ENCODE measurements around the gene FAM120B. TPM values are rescaled to one million over a fixed set of nuclear protein-coding genes. Genes with fewer than 3 reads are reported as not detected.

FAM120B gene
- total RNA-seq, 1 experiment from 2014 or later, result 25.2 TPM

GRCh38 chr6:170381562-170381961, 75.0 kb downstream of the FAM120B start:
- H3K4me2 ChIP-seq (ENCODE audit: low read length), result no peak overlapping the region
- ChIA-PET POLR2A (no interaction called here), CTCF (no interaction called here), RAD21 (ENCODE audit: low non-redundant PET in 1 of 2, low total read pairs in 2 of 2, uncharacterized antibody in 2 of 2, unreplicated experiment in 2 of 2) (no interaction called here)
- TF ChIP-seq FOSL1 (IDR thresholded peaks at IDR 0.05; ENCODE audit: low read depth) (no peak), ZNF274 (IDR thresholded peaks at IDR 0.05; ENCODE audit: low read depth, low read length) (no peak), MAX (IDR thresholded peaks at IDR 0.05) (no peak), RAD21 (IDR thresholded peaks at IDR 0.05; ENCODE audit: low read depth) (no peak), EZH2 (IDR thresholded peaks at IDR 0.05) (no peak), JUND (IDR thresholded peaks at IDR 0.05) (no peak), CBX3 (IDR thresholded peaks at IDR 0.05; ENCODE audit: low read depth) (no peak), CEBPB (IDR thresholded peaks at IDR 0.05; ENCODE audit: low read depth) (no peak), EZH2phosphoT487 (IDR thresholded peaks at IDR 0.05; ENCODE audit: borderline replicate concordance) (no peak), SRF (IDR thresholded peaks at IDR 0.05; ENCODE audit: low read depth) (no peak), EGR1 (IDR thresholded peaks at IDR 0.05; ENCODE audit: low read depth) (no peak), POLR2AphosphoS5 (IDR thresholded peaks at IDR 0.05; ENCODE audit: low read depth, low read length) (no peak)
- H2AFZ ChIP-seq (ENCODE audit: low read depth, low read length, poor library complexity, severe bottlenecking), result no peak overlapping the region
- DNase-seq (ENCODE audit: low read depth, low spot score) (no peak), ATAC-seq (no peak)
- no peaks in the 10 kb centered on the region for H3K27me3 ChIP-seq (ENCODE audit: insufficient read depth, low read length)
- no peaks in the 10 kb centered on the region for H3K9me2 ChIP-seq (ENCODE audit: insufficient read depth)
- no peaks in the 10 kb centered on the region for H3K9me3 ChIP-seq (ENCODE audit: control insufficient read depth in 1 of 2, insufficient read depth in 1 of 2, low read depth in 1 of 2, low read length in 2 of 2)
- no peaks in the 10 kb centered on the region for H3K4me1 ChIP-seq (ENCODE audit: control insufficient read depth in 1 of 2, insufficient read depth in 2 of 2, low read length in 2 of 2)
- no peak overlapping the region for H3K4me3 ChIP-seq (replicated peaks in 1 of 2; ENCODE audit: low read depth in 1 of 2, low read length in 2 of 2)
- H3K79me2 ChIP-seq (ENCODE audit: insufficient read depth, low read length), result no peaks in the 10 kb centered on the region
- H3K9ac ChIP-seq (ENCODE audit: low read length), result no peak overlapping the region
- H3K27ac ChIP-seq (ENCODE audit: low read depth, low read length), result no peak overlapping the region
- BruUV-seq (replicated peaks), result no TSS peak
- no peaks in the 10 kb centered on the region for H3K36me3 ChIP-seq (ENCODE audit: control insufficient read depth in 1 of 2, insufficient read depth in 2 of 2, low read length in 2 of 2)
- H4K20me1 ChIP-seq (ENCODE audit: insufficient read depth), result 0 out of 2 replicates have a peak, but pooled peaks cover 4% of the 10 kb centered on the region
- intact Hi-C loops (cut with micrococcal nuclease), result no loop called here

GRCh38 chr6:170383466-170384035, 77.0 kb downstream of the FAM120B start:
- Histone ChIP-seq H3K9ac (ENCODE audit: low read length) (no peak overlapping the region), H3K9me2 (ENCODE audit: insufficient read depth) (no peaks in the 10 kb centered on the region), H2AFZ (ENCODE audit: low read depth, low read length, poor library complexity, severe bottlenecking) (no peak overlapping the region), H3K4me1 (ENCODE audit: control insufficient read depth in 1 of 2, insufficient read depth in 2 of 2, low read length in 2 of 2) (no peaks in the 10 kb centered on the region), H3K9me3 (ENCODE audit: control insufficient read depth in 1 of 2, insufficient read depth in 1 of 2, low read depth in 1 of 2, low read length in 2 of 2) (no peaks in the 10 kb centered on the region), H4K20me1 (ENCODE audit: insufficient read depth) (0 out of 2 replicates have a peak, but pooled peaks cover 4% of the 10 kb centered on the region), H3K4me2 (ENCODE audit: low read length) (no peak overlapping the region), H3K4me3 (replicated peaks in 1 of 2; ENCODE audit: low read depth in 1 of 2, low read length in 2 of 2) (no peak overlapping the region), H3K27ac (ENCODE audit: low read depth, low read length) (no peak overlapping the region), H3K79me2 (ENCODE audit: insufficient read depth, low read length) (no peaks in the 10 kb centered on the region), H3K27me3 (ENCODE audit: insufficient read depth, low read length) (no peaks in the 10 kb centered on the region), H3K36me3 (ENCODE audit: control insufficient read depth in 1 of 2, insufficient read depth in 2 of 2, low read length in 2 of 2) (peaks cover 0 to 1% of the 10 kb centered on the region in 2 experiments; a peak in 1 of 4 replicates)
- CTCF ChIA-PET, result no interaction called here
- RAD21 ChIA-PET (ENCODE audit: low non-redundant PET in 1 of 2, low total read pairs in 2 of 2, uncharacterized antibody in 2 of 2, unreplicated experiment in 2 of 2), result no interaction called here
- no peak for TF ChIP-seq REST (IDR thresholded peaks at IDR 0.05; ENCODE audit: low read depth)
- TF ChIP-seq MAX (IDR thresholded peaks at IDR 0.05), result no peak
- no peak for TF ChIP-seq RAD21 (IDR thresholded peaks at IDR 0.05; ENCODE audit: low read depth)
- TF ChIP-seq SP1 (IDR thresholded peaks at IDR 0.05; ENCODE audit: low read depth), result no peak
- TF ChIP-seq ZFX (IDR thresholded peaks at IDR 0.05), result no peak
- no peak for TF ChIP-seq CBX3 (IDR thresholded peaks at IDR 0.05; ENCODE audit: low read depth)
- no peak for TF ChIP-seq ZNF274 (IDR thresholded peaks at IDR 0.05; ENCODE audit: low read depth, low read length)
- no peak for TF ChIP-seq ATF3 (IDR thresholded peaks at IDR 0.05)
- no peak for TF ChIP-seq CEBPB (IDR thresholded peaks at IDR 0.05; ENCODE audit: low read depth)
- TF ChIP-seq ELF1 (IDR thresholded peaks at IDR 0.05; ENCODE audit: borderline replicate concordance, low read depth), result no peak
- no peak for TF ChIP-seq JUND (IDR thresholded peaks at IDR 0.05)
- DNase-seq (ENCODE audit: low read depth, low spot score) (no peak), ATAC-seq (no peak)
- no TSS peak for BruUV-seq (replicated peaks)
- POLR2A ChIA-PET, result no interaction called here
- intact Hi-C loops (cut with micrococcal nuclease), result no loop called here

Data from HCT116 (cell line).